SK-N-SH (cell line): ENCODE data around the gene ZBTB16. TPM values are rescaled to one million over a fixed set of nuclear protein-coding genes. Genes with fewer than 3 reads are reported as not detected.

ENCODE experiments used
- CTCF ChIA-PET: fragments of 300-600, 350-600 bp; formaldehyde crosslinking; extraction: SDS; loops from one replicate; lab custom pipeline; 2021; lab: Yijun Ruan, JAX
- POLR2A ChIA-PET: fragments of 350-600 bp; sonication (Branson Sonifier 250); formaldehyde crosslinking; extraction: SDS; loops from one replicate; lab custom pipeline; 2020; ENCODE audit warnings: antibody characterized with exemption, inconsistent platforms; lab: Yijun Ruan, JAX
- DNase-seq: peaks from one replicate; pipeline ENCODE4 v3.0.0; 2012
- H2AFZ ChIP-seq: fragments of 200-600 bp; sonication (generic); 2 replicates; pipeline ENCODE4 v1.8.1; 2016; ENCODE audit warnings: antibody characterized with exemption, mild to moderate bottlenecking, low read depth
- H3F3A ChIP-seq: fragments of 200-600 bp; sonication (generic); replicated peaks from 2 replicates; pipeline ENCODE3; 2016; ENCODE audit warnings: antibody characterized with exemption, mild to moderate bottlenecking; ENCODE audit not compliant: insufficient read depth
- H3K27ac ChIP-seq, 2 experiments: fragments of 200-500 bp in 1 of 2; fragments of 200-600 bp in 1 of 2; sonication (Bioruptor generic) in 1 of 2; sonication (generic), shearing (Covaris generic) in 1 of 2; 2 replicates each; pipeline versions ENCODE4 v1.5.1 to v1.6.1; 2014 to 2016; ENCODE audit warnings: low read depth in 2 of 2, inconsistent platforms in 1 of 2, low read length in 1 of 2, mild to moderate bottlenecking in 1 of 2, mixed read lengths in 1 of 2
- H3K27me3 ChIP-seq: fragments of 200-600 bp; sonication (generic), shearing (Covaris generic); 2 replicates; pipeline ENCODE4 v1.6.1; 2016; ENCODE audit warnings: mixed run types; ENCODE audit not compliant: insufficient read depth
- H3K36me3 ChIP-seq, 2 experiments: fragments of 200-500 bp in 1 of 2; fragments of 200-600 bp in 1 of 2; sonication (Bioruptor generic) in 1 of 2; sonication (generic) in 1 of 2; replicated peaks in 1 of 2; 2 replicates each; pipeline versions ENCODE3 to v1.5.1; 2014 to 2016; ENCODE audit warnings: low read length in 1 of 2, mild to moderate bottlenecking in 1 of 2; ENCODE audit not compliant: insufficient read depth in 2 of 2, control insufficient read depth in 1 of 2
- H3K4me1 ChIP-seq, 2 experiments: fragments of 200-500 bp in 1 of 2; fragments of 200-600 bp in 1 of 2; sonication (Bioruptor generic) in 1 of 2; sonication (generic), shearing (Covaris generic) in 1 of 2; 2 replicates each; pipeline versions ENCODE4 v1.5.1 to v1.6.1; 2014 to 2016; ENCODE audit warnings: low read depth in 1 of 2, low read length in 1 of 2, mixed run types in 1 of 2; ENCODE audit not compliant: insufficient read depth in 2 of 2, control insufficient read depth in 1 of 2
- H3K4me2 ChIP-seq: fragments of 200-600 bp; sonication (generic), shearing (Covaris generic); 2 replicates; pipeline ENCODE4 v1.6.1; 2017; ENCODE audit warnings: mixed run types
- H3K4me3 ChIP-seq, 2 experiments: fragments of 200-500 bp in 1 of 2; fragments of 200-600 bp in 1 of 2; sonication (Bioruptor generic) in 1 of 2; sonication (generic), shearing (Covaris generic) in 1 of 2; 2 replicates each; pipeline versions ENCODE4 v1.5.1 to v1.8.1; 2014 to 2016; ENCODE audit warnings: low read depth in 2 of 2, inconsistent platforms in 1 of 2, low read length in 1 of 2, mild to moderate bottlenecking in 1 of 2, mixed read lengths in 1 of 2, moderate library complexity in 1 of 2
- H3K79me2 ChIP-seq: fragments of 200-600 bp; sonication (generic); 2 replicates; pipeline ENCODE4 v1.8.1; 2017; ENCODE audit warnings: mild to moderate bottlenecking; ENCODE audit not compliant: insufficient read depth
- H3K9ac ChIP-seq: fragments of 200-600 bp; sonication (generic); 2 replicates; pipeline ENCODE4 v1.6.1; 2017; ENCODE audit warnings: mixed run types
- H3K9me2 ChIP-seq: fragments of 200-600 bp; sonication (generic); 2 replicates; pipeline ENCODE4 v1.6.1; 2017; ENCODE audit warnings: mixed run types
- H3K9me3 ChIP-seq: fragments of 200-600 bp; sonication (generic); 2 replicates; pipeline ENCODE4 v1.6.1; 2017; ENCODE audit warnings: mixed run types, mild to moderate bottlenecking, moderate library complexity
- H4K20me1 ChIP-seq: fragments of 200-600 bp; sonication (generic); 2 replicates; pipeline ENCODE4 v1.6.1; 2017; ENCODE audit warnings: mild to moderate bottlenecking, mixed run types; ENCODE audit not compliant: insufficient read depth
- FOXJ3 ChIP-seq: sonication (generic); formaldehyde crosslinking; IDR thresholded peaks from 2 replicates; pipeline ENCODE4 v1.5.1; 2020; ENCODE audit warnings: mild to moderate bottlenecking, missing genetic modification reagents
- GABPA ChIP-seq: IDR thresholded peaks from 2 replicates; pipeline ENCODE4 v1.4.0; 2012; ENCODE audit warnings: low read depth, mild to moderate bottlenecking
- GATA2 ChIP-seq: sonication (generic); formaldehyde crosslinking; IDR thresholded peaks from 2 replicates; pipeline ENCODE4 v1.5.0; 2020; ENCODE audit warnings: mild to moderate bottlenecking, missing genetic modification reagents
- JUND ChIP-seq: IDR thresholded peaks from 2 replicates; pipeline ENCODE4 v1.4.0; 2012
- MAX ChIP-seq: IDR thresholded peaks from 2 replicates; pipeline ENCODE4 v1.4.0; 2012; ENCODE audit warnings: low read depth
- NRF1 ChIP-seq: IDR thresholded peaks from 2 replicates; pipeline ENCODE4 v1.6.1; 2012; ENCODE audit warnings: low read depth, mild to moderate bottlenecking, low read length
- RAD21 ChIP-seq: IDR thresholded peaks from 2 replicates; pipeline ENCODE4 v1.6.1; 2012; ENCODE audit warnings: mild to moderate bottlenecking, low read length
- RCOR1 ChIP-seq: fragments of 150-350 bp; IDR thresholded peaks from 2 replicates; pipeline ENCODE4 v1.6.1; 2017; ENCODE audit warnings: antibody characterized with exemption, low read length
- REST ChIP-seq: IDR thresholded peaks from 2 replicates; pipeline ENCODE4 v1.6.1; 2012; ENCODE audit warnings: mild to moderate bottlenecking, low read depth, low read length, moderate library complexity
- RFX5 ChIP-seq: IDR thresholded peaks from 2 replicates; pipeline ENCODE4 v1.6.1; 2012; ENCODE audit warnings: mild to moderate bottlenecking, improper control_type of control experiment, low read length
- RXRA ChIP-seq: IDR thresholded peaks from 2 replicates; pipeline ENCODE4 v1.4.0; 2012; ENCODE audit warnings: low read depth, mild to moderate bottlenecking, borderline replicate concordance
- TAF1 ChIP-seq: IDR thresholded peaks from 2 replicates; pipeline ENCODE4 v1.6.1; 2012; ENCODE audit warnings: low read depth, mild to moderate bottlenecking, low read length, moderate library complexity, borderline replicate concordance
- USF1 ChIP-seq: IDR thresholded peaks from 2 replicates; pipeline ENCODE4 v1.4.0; 2012; ENCODE audit warnings: low read depth, borderline replicate concordance
- USF2 ChIP-seq: fragments of 150-350 bp; IDR thresholded peaks from 2 replicates; pipeline ENCODE4 v1.6.1; 2017; ENCODE audit warnings: antibody characterized with exemption, low read length, low read depth, borderline replicate concordance
- ZBTB33 ChIP-seq: IDR thresholded peaks from 2 replicates; pipeline ENCODE4 v1.4.0; 2012; ENCODE audit warnings: low read depth, borderline replicate concordance
- WGBS: methylation state at CpG from one replicate; pipeline ENCODE4 v1.1.6; 2017; ENCODE audit warnings: low lambda C conversion rate; 5-methylcytosine and 5-hydroxymethylcytosine counted together
- polyA plus RNA-seq, 3 experiments: library from polyadenylated mRNA; depleted of rRNA; stranded (reverse); fragments of >200 nt; gene quantifications; 2 replicates each; pipeline ENCODE4 v1.2.3, GENCODE V29; 2012

ZBTB16 gene
- polyA plus RNA-seq, 1 of the 3 experiments (the other 2 are of a cell fraction) = not detected

GRCh38 chr11:114058026-114058706, 1.3 kb upstream of the ZBTB16 start:
- ChIA-PET POLR2A (no interaction called here), CTCF (interaction anchor here (1.5 to 3.2 kb wide), 3 partner anchors 22 to 204 kb away, joined by 4 to 22 read pairs (median 5); no protein-coding TSS in a partner anchor)
- no peaks in the 10 kb centered on the region for H3K9me3 ChIP-seq
- H2AFZ ChIP-seq = no peak overlapping the region
- no peak overlapping the region for H3K9ac ChIP-seq
- H3K79me2 ChIP-seq = no peaks in the 10 kb centered on the region
- H3K36me3 ChIP-seq = no peaks in the 10 kb centered on the region
- TF ChIP-seq USF2 (no peak), REST (no peak), ZBTB33 (no peak), MAX (no peak), GATA2 (no peak), TAF1 (no peak), RFX5 (no peak), RAD21 (no peak)
- peaks cover 59% of the 10 kb centered on the region for H3K27me3 ChIP-seq
- no peak overlapping the region; a peak in 1 of 4 replicates for H3K4me3 ChIP-seq
- no peak overlapping the region for H3K27ac ChIP-seq
- no peak overlapping the region for H3K4me2 ChIP-seq
- H3K4me1 ChIP-seq = peaks cover 0 to 11% of the 10 kb centered on the region in 2 experiments; a peak in 2 of 4 replicates
- DNase-seq = no peak
- 76% methylated on average over 10 of the region's 25 CpGs for WGBS
- H3F3A ChIP-seq = no peaks in the 10 kb centered on the region
- H3K9me2 ChIP-seq = no peaks in the 10 kb centered on the region
- H4K20me1 ChIP-seq = no peaks in the 10 kb centered on the region

GRCh38 chr11:114058871-114059277, 637 bp upstream of the ZBTB16 start:
- 44% methylated on average over 25 of the region's 25 CpGs for WGBS
- no peak for DNase-seq
- CTCF ChIA-PET = interaction anchor here (1.5 to 3.2 kb wide), 3 partner anchors 23 to 203 kb away, joined by 4 to 22 read pairs (median 5); no protein-coding TSS in a partner anchor
- H3K79me2 ChIP-seq = no peaks in the 10 kb centered on the region
- no peak overlapping the region for H3K4me3 ChIP-seq
- peaks cover 66% of the 10 kb centered on the region for H3K27me3 ChIP-seq
- H3K4me1 ChIP-seq = peaks cover 0 to 11% of the 10 kb centered on the region in 2 experiments; a peak in 2 of 4 replicates
- no peaks in the 10 kb centered on the region for H3K9me3 ChIP-seq
- POLR2A ChIA-PET = no interaction called here
- H3F3A ChIP-seq = no peaks in the 10 kb centered on the region
- H3K27ac ChIP-seq = no peak overlapping the region
- H3K9me2 ChIP-seq = no peaks in the 10 kb centered on the region
- no peaks in the 10 kb centered on the region for H3K36me3 ChIP-seq
- H2AFZ ChIP-seq = no peak overlapping the region
- no peak overlapping the region for H3K4me2 ChIP-seq
- H4K20me1 ChIP-seq = no peaks in the 10 kb centered on the region
- H3K9ac ChIP-seq = no peak overlapping the region
- TF ChIP-seq USF2 (no peak), RXRA (no peak), USF1 (no peak), FOXJ3 (CRISPR knock-in tag) (no peak), RCOR1 (no peak), GABPA (no peak), ZBTB33 (no peak), NRF1 (no peak), JUND (no peak)
